ENCODE results near the gene BCL10. TPM values are rescaled to one million over a fixed set of nuclear protein-coding genes. Genes with fewer than 3 reads are reported as not detected.

Gene BCL10
- 21.2 TPM for polyA plus RNA-seq (2013, experiment 1 of 2)
- 22.0 TPM for polyA plus RNA-seq (2013, experiment 2 of 2)

DNA sequence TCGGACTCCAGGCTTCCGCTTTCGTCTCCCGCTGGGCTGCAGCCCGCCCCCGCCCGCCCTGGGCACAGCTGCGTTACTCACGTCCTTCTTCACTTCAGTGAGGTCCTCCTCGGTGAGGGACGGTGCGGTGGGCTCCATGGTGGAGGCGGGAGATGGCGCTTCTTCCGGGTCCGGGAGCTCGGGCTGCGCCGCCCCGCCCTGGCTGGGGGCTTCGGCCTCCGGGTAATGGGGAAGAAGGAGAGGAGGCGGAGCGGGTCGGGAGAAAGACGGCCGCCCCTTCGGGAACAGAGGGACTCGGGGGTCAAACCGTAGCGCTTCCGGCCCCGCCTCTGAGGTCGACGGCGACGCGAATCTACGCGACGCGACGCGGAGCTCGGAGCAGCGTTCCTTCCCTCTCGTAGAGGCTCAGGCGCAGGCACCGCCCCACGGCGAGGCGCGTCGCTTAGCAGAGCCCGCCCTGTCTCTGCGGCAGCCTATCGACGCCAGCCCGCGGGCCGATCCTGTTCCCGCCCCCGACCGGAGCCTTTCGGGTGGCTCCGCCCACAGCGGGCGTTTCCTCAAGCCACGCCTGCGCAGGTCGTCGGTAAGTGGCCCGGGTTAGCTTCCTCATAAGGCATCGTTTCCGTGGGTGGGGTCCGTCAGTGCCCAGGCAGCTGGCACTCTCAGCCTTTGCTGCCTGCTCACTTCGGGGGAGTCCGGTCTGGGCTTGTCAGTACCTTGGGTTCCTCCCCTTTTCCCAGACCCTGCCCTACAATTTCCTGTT lies at the start of gene BCL10:
Gene BCL10, minus strand, starts transcription at position 418 of the 763 bp plus-strand sequence. Its CDS starts 280 bp downstream, at position 138.
- Histone ChIP-seq H3K27ac (ENCODE audit: low read depth, low read length, severe bottlenecking) (peak within 1 kb of the TSS; percentile 95), H3K9me3 (ENCODE audit: control insufficient read depth, low read length) (peaks cover 7% of the 10 kb centered on the region), H3K4me3 (ENCODE audit: extremely low read depth, insufficient read depth, low read length, poor library complexity, severe bottlenecking) (peak within 1 kb of the TSS; percentile 86), H3K36me3 (ENCODE audit: control insufficient read depth, insufficient read depth, low read length) (peaks cover 16% of the 10 kb centered on the region), H3K4me1 (ENCODE audit: control insufficient read depth, insufficient read depth, low read length, poor library complexity, severe bottlenecking) (peaks cover 4% of the 10 kb centered on the region)
- WGBS, 2 experiments (ENCODE audit: insufficient coverage in 2 of 2), result 0% methylated on average over 50 to 59 of the region's 78 CpGs

DNA sequence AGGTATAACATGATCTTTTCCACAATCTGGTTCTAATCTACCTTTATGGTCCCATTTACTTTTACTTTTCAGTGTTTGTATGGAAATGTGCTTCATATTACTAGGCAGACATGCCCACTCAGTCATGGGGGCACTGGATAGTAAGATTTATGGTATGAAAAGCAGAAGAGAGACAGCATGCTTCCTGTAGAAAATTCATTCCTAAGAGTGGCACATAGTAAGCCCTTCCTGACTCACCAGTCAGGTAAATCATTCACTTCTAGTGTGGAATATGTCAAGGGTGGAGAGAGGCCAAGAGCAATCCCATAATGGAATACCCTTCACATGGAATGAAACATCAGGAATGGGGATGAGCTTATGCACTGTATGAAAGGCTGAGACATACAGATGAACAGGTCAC lies 49.5 kb upstream of the BCL10 start:
- no peak overlapping the region for H3K4me3 ChIP-seq (ENCODE audit: extremely low read depth, insufficient read depth, low read length, poor library complexity, severe bottlenecking)
- H3K9me3 ChIP-seq (ENCODE audit: control insufficient read depth, low read length), result no peaks in the 10 kb centered on the region
- no peak overlapping the region for H3K27ac ChIP-seq (ENCODE audit: low read depth, low read length, severe bottlenecking)
- peaks cover 58% of the 10 kb centered on the region for H3K4me1 ChIP-seq (ENCODE audit: control insufficient read depth, insufficient read depth, low read length, poor library complexity, severe bottlenecking)
- peaks cover 17% of the 10 kb centered on the region for H3K36me3 ChIP-seq (ENCODE audit: control insufficient read depth, insufficient read depth, low read length)

DNA sequence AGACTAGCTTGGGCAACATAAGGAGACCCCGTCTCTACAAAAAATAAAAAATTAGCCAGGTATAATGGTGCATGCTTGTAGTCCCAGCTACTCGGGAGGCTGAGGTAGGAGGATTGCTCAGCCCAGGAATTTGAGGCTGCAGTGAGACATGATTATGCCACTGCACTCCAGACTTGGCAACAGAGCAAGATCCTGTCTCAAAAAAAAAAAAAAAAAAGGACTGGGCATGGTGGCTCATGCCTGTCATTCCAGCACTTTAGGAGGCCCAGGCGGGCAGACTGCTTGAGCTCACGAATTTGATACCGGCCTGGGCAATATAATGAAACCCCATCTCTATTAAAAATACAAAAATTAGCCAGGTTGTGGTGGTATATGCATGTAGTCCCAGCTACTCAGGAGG lies 47.3 kb upstream of the BCL10 start:
- H3K36me3 ChIP-seq (ENCODE audit: control insufficient read depth, insufficient read depth, low read length), result peaks cover 28% of the 10 kb centered on the region
- H3K4me3 ChIP-seq (ENCODE audit: extremely low read depth, insufficient read depth, low read length, poor library complexity, severe bottlenecking), result no peak overlapping the region
- peaks cover 52% of the 10 kb centered on the region for H3K4me1 ChIP-seq (ENCODE audit: control insufficient read depth, insufficient read depth, low read length, poor library complexity, severe bottlenecking)
- H3K9me3 ChIP-seq (ENCODE audit: control insufficient read depth, low read length), result no peaks in the 10 kb centered on the region
- 94 to 95% methylated on average over 2 of the region's 5 CpGs for WGBS, 2 experiments (ENCODE audit: insufficient coverage in 2 of 2)
- H3K27ac ChIP-seq (ENCODE audit: low read depth, low read length, severe bottlenecking), result no peak overlapping the region

DNA sequence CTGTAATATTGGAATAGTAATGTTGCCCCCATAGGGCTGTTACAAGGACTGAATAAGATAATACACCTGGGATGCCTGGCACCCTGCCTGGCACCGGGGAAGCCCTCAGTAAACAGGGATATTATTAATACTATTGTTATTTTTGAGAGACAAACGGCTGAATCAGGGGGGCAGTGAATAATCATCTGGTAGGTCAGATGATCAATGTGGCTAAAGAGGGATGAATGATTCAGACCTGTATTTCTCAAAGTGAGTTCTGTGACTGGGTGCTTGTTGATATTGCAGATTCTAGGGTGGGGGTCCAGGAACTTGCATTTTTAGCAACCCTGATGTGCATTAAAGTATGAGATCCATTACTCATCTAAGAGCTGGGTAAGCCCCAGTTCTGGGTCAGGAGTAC lies 46.2 kb upstream of the BCL10 start:
- Histone ChIP-seq H3K36me3 (ENCODE audit: control insufficient read depth, insufficient read depth, low read length) (peaks cover 33% of the 10 kb centered on the region), H3K9me3 (ENCODE audit: control insufficient read depth, low read length) (no peaks in the 10 kb centered on the region), H3K27ac (ENCODE audit: low read depth, low read length, severe bottlenecking) (no peak overlapping the region), H3K4me1 (ENCODE audit: control insufficient read depth, insufficient read depth, low read length, poor library complexity, severe bottlenecking) (peaks cover 41% of the 10 kb centered on the region), H3K4me3 (ENCODE audit: extremely low read depth, insufficient read depth, low read length, poor library complexity, severe bottlenecking) (no peak overlapping the region)
- WGBS, 2 experiments (ENCODE audit: insufficient coverage in 2 of 2), result 100% methylated on average over 1 of the region's 2 CpGs

DNA sequence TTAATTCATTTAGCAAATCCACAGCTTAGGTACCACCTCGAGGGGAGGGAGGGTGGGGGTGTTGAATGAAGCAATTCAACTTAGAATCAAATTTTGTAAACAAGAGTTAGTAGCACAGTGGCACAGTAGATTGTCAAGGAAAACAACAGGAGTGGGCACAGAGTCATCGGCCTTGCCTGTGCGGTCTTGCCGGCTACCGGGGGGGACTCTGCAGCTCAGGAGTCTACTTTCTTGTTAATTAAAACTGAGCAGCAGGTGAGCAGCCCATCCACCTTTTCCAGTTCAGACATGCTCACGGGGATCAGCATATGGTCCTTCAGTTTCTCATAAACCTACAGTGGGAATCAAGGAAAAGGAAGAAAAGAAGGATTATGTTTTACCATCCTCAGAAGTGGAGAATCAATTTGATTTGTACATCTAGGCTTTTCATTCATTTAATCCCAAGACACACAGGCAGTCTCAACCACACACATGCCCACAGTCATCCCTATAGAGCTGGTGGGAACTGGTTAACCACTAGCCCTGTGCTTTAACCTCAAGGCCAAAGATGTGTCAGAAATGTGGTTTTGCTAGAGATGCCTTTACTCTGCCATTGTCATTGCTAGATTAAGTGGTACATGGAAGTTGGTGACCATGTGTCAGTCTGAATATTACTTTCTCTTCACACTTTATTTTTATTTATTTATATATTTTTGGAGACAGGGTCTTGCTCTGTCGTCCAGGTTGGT lies 45.0 kb upstream of the BCL10 start:
- Histone ChIP-seq H3K27ac (ENCODE audit: low read depth, low read length, severe bottlenecking) (peak overlapping the region; percentile 90), H3K9me3 (ENCODE audit: control insufficient read depth, low read length) (no peaks in the 10 kb centered on the region), H3K4me3 (ENCODE audit: extremely low read depth, insufficient read depth, low read length, poor library complexity, severe bottlenecking) (no peak overlapping the region), H3K36me3 (ENCODE audit: control insufficient read depth, insufficient read depth, low read length) (peaks cover 44% of the 10 kb centered on the region), H3K4me1 (ENCODE audit: control insufficient read depth, insufficient read depth, low read length, poor library complexity, severe bottlenecking) (peaks cover 45% of the 10 kb centered on the region)
- 94 to 97% methylated on average over 3 to 5 of the region's 7 CpGs for WGBS, 2 experiments (ENCODE audit: insufficient coverage in 2 of 2)

DNA sequence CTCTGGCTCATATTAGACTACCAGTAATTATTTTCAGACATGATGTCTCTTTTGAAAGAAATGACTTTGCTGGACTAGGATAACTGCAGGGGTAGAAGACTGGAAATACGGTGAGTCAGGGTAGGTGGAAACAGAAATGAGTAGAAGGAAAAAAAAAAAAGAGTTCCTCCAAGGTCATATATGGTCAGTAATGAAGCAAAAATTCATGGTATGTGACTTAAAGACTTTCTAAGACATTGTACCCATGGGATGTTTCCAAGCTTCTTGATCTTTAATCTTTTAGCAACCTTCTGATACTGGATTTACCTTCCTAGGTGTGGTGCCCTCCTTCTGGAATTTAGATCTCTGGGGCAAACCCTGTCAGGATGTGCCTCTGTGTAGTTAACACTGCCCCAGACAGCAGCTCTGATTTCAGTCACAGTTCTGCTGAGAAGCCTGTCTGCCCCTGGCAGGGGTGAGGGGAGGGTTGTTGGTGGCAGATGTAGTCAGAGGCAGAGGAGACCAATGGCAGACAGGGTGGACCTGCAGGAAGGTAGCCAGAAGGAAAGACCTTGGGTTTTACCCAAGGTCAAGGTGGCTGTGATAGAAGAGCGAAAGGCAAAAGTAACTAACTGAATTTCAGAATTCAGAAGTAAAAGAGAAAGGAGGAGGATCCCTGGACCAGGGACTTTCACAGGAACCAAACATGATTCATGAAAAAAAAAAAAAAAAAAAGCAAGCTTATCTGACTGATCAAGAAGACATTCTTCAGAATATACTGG lies 44.1 kb upstream of the BCL10 start:
- Histone ChIP-seq H3K4me1 (ENCODE audit: control insufficient read depth, insufficient read depth, low read length, poor library complexity, severe bottlenecking) (peaks cover 53% of the 10 kb centered on the region), H3K27ac (ENCODE audit: low read depth, low read length, severe bottlenecking) (peak overlapping the region; percentile 90), H3K9me3 (ENCODE audit: control insufficient read depth, low read length) (no peaks in the 10 kb centered on the region), H3K4me3 (ENCODE audit: extremely low read depth, insufficient read depth, low read length, poor library complexity, severe bottlenecking) (no peak overlapping the region), H3K36me3 (ENCODE audit: control insufficient read depth, insufficient read depth, low read length) (peaks cover 48% of the 10 kb centered on the region)
- 100% methylated on average over 1 of the region's 2 CpGs for WGBS, 2 experiments (ENCODE audit: insufficient coverage in 2 of 2)

DNA sequence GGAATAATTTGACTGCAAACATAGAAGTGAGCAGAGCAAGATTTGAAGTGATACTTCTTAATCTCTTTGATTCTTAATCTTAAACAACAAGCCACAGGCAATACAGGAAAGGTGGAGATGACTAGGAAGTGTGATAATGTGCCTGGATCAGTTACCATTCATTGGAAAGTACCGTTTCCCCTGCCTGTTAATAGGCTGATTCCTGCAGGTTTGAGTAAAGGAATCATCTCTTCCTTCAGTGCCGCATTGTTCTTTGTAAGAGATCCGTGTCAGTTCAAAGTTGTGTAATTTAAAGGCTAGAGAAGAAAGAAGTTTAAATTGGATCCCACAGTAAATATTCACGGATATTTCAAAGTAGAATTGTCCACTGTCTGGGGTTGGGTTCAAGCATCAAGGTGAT lies 43.5 kb upstream of the BCL10 start:
- peaks cover 48% of the 10 kb centered on the region for H3K36me3 ChIP-seq (ENCODE audit: control insufficient read depth, insufficient read depth, low read length)
- peaks cover 54% of the 10 kb centered on the region for H3K4me1 ChIP-seq (ENCODE audit: control insufficient read depth, insufficient read depth, low read length, poor library complexity, severe bottlenecking)
- 76 to 90% methylated on average over 3 of the region's 4 CpGs for WGBS, 2 experiments (ENCODE audit: insufficient coverage in 2 of 2)
- H3K4me3 ChIP-seq (ENCODE audit: extremely low read depth, insufficient read depth, low read length, poor library complexity, severe bottlenecking), result no peak overlapping the region
- no peaks in the 10 kb centered on the region for H3K9me3 ChIP-seq (ENCODE audit: control insufficient read depth, low read length)
- peak overlapping the region; percentile 90 for H3K27ac ChIP-seq (ENCODE audit: low read depth, low read length, severe bottlenecking)

DNA sequence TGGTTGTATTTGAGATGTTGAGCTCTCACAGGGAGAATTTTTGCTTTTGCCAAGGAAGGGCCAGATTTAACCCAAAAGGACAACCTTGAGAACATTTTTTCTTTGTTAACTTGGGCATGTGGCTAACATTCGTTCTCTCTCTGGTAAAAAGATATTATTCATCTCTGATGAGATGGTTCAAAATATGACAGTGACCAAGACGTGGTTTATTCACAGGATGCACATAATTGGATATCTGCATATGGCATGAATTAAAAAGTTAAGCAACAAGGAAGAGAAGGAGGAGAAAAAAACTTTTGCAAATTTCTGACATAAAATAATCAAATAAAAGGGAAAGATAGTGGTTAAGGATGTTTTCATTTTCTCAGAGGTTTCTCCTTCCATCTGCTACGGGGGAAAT lies 43.1 kb upstream of the BCL10 start:
- WGBS, 2 experiments (ENCODE audit: insufficient coverage in 2 of 2), result 100% methylated on average over 1 of the region's 3 CpGs; no CpG with 5 or more reads in 1 of the 2 experiments
- H3K4me1 ChIP-seq (ENCODE audit: control insufficient read depth, insufficient read depth, low read length, poor library complexity, severe bottlenecking), result peaks cover 55% of the 10 kb centered on the region
- H3K9me3 ChIP-seq (ENCODE audit: control insufficient read depth, low read length), result no peaks in the 10 kb centered on the region
- H3K36me3 ChIP-seq (ENCODE audit: control insufficient read depth, insufficient read depth, low read length), result peaks cover 48% of the 10 kb centered on the region
- no peak overlapping the region for H3K4me3 ChIP-seq (ENCODE audit: extremely low read depth, insufficient read depth, low read length, poor library complexity, severe bottlenecking)
- no peak overlapping the region for H3K27ac ChIP-seq (ENCODE audit: low read depth, low read length, severe bottlenecking)

DNA sequence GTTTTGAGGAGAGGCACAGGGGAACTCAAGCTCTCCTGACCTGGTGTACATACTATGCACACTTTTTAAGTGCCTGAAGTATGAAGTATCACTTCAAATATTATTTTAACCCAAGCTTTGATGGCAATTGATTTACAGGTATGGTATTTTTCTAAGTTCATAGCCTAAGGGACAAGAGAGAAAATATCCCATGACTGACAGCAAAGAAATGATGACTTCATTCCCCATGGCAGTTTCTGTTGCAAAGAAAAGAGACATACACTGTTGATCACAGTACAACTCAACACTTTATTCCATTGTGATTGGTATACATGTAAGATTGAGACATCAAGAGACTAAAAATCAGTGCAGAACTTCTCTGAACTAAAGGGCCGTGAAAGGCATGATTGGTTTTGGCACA lies 41.8 kb upstream of the BCL10 start:
- H3K9me3 ChIP-seq (ENCODE audit: control insufficient read depth, low read length), result peaks cover 2% of the 10 kb centered on the region
- no peak overlapping the region for H3K4me3 ChIP-seq (ENCODE audit: extremely low read depth, insufficient read depth, low read length, poor library complexity, severe bottlenecking)
- H3K4me1 ChIP-seq (ENCODE audit: control insufficient read depth, insufficient read depth, low read length, poor library complexity, severe bottlenecking), result peaks cover 61% of the 10 kb centered on the region
- 100% methylated on average over 1 of the region's 1 CpG; no CpG with 5 or more reads in 1 of the 2 experiments for WGBS, 2 experiments (ENCODE audit: insufficient coverage in 2 of 2)
- H3K36me3 ChIP-seq (ENCODE audit: control insufficient read depth, insufficient read depth, low read length), result peaks cover 45% of the 10 kb centered on the region
- no peak overlapping the region for H3K27ac ChIP-seq (ENCODE audit: low read depth, low read length, severe bottlenecking)

DNA sequence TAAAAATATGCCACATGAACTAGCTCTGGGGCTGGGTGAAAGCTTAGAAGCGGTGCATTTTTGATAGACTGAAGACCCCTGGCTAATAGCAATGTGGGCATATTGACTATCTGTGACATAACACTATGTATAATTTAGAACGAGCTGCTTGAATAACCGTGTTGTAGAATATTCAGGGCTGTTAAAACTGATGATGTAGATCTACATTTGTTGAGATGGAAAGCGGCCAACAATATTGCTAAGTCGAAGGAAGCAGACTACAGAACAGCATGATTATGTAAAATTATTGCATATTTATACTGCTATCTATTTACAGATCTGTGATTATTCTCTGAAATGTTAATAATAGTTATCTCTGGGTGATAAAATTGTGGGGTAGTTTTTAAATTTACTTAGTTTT lies 41.1 kb upstream of the BCL10 start:
- no peak overlapping the region for H3K27ac ChIP-seq (ENCODE audit: low read depth, low read length, severe bottlenecking)
- 100% methylated on average over 2 to 3 of the region's 5 CpGs for WGBS, 2 experiments (ENCODE audit: insufficient coverage in 2 of 2)
- peaks cover 59% of the 10 kb centered on the region for H3K4me1 ChIP-seq (ENCODE audit: control insufficient read depth, insufficient read depth, low read length, poor library complexity, severe bottlenecking)
- H3K9me3 ChIP-seq (ENCODE audit: control insufficient read depth, low read length), result peaks cover 4% of the 10 kb centered on the region
- H3K36me3 ChIP-seq (ENCODE audit: control insufficient read depth, insufficient read depth, low read length), result peaks cover 44% of the 10 kb centered on the region
- H3K4me3 ChIP-seq (ENCODE audit: extremely low read depth, insufficient read depth, low read length, poor library complexity, severe bottlenecking), result no peak overlapping the region

Data from mesodermal cell (in vitro differentiated cells).